ENCODE results near the gene LRCH3.
A peak's percentile ranks its signal among the peaks of the same experiment; 100 is the strongest.
"Not testable (repeated sequence)": the region's sequence is repeated elsewhere in the genome, so short reads cannot be mapped to it uniquely, and the experiment has no call there.

Gene LRCH3

GRCh38 chr3:197837282-197837681, 46.2 kb downstream of the LRCH3 start:
- no peak for DNase-seq

- no peak for DNase-seq
These were observed 50.7 kb downstream of the LRCH3 start for GRCh38 chr3:197841789-197842188.

- DNase-seq, result no peak
These were observed 55.4 kb downstream of the LRCH3 start for GRCh38 chr3:197846491-197846890.

GRCh38 chr3:197847866-197848401, 56.9 kb downstream of the LRCH3 start:
- peak; percentile 26 to 30 for DNase-seq

GRCh38 chr3:197854596-197855343, 63.7 kb downstream of the LRCH3 start:
- DNase-seq, result no peak

GRCh38 chr3:197855571-197855970, 64.5 kb downstream of the LRCH3 start:
- DNase-seq, result no peak

GRCh38 chr3:197856199-197856816, 65.3 kb downstream of the LRCH3 start:
- no peak for DNase-seq

GRCh38 chr3:197858133-197858532, 67.1 kb downstream of the LRCH3 start:
- DNase-seq, result no peak

- DNase-seq, result no peak
These were observed 67.5 kb downstream of the LRCH3 start for GRCh38 chr3:197858598-197858997.

GRCh38 chr3:197866035-197866434, 75.0 kb downstream of the LRCH3 start:
- no peak for DNase-seq

GRCh38 chr3:197873329-197873728, 82.3 kb downstream of the LRCH3 start:
- no peak for DNase-seq

- no peak for DNase-seq
These were observed 83.0 kb downstream of the LRCH3 start for GRCh38 chr3:197874064-197874463.

GRCh38 chr3:197874653-197875052, 83.6 kb downstream of the LRCH3 start:
- DNase-seq, result no peak

- no peak for DNase-seq
These were observed 86.8 kb downstream of the LRCH3 start for GRCh38 chr3:197877902-197878301.

GRCh38 chr3:197878427-197878826, 87.4 kb downstream of the LRCH3 start:
- DNase-seq, result no peak

- no peak for DNase-seq
These were observed 89.6 kb downstream of the LRCH3 start for GRCh38 chr3:197880491-197881269.

- no peak for DNase-seq
These were observed 90.4 kb downstream of the LRCH3 start for GRCh38 chr3:197881270-197881969.

- no peak for DNase-seq
These were observed 90.9 kb downstream of the LRCH3 start for GRCh38 chr3:197881970-197882338.

GRCh38 chr3:197882586-197882985, 91.5 kb downstream of the LRCH3 start:
- DNase-seq, result no peak

GRCh38 chr3:197883541-197883940, 92.5 kb downstream of the LRCH3 start:
- DNase-seq, result no peak

- DNase-seq, result not testable (repeated sequence)
These were observed 93.3 kb downstream of the LRCH3 start for GRCh38 chr3:197884330-197884729.

- not testable (repeated sequence) for DNase-seq
These were observed 95.0 kb downstream of the LRCH3 start for GRCh38 chr3:197886052-197886451.

Data from NCI-H187 (cell line).